ENCODE data around the gene WDR45.

Gene WDR45

GRCh38 chrX:49042581-49043219 lies 37.0 kb downstream of the WDR45 start:
- DNase-seq, result no peak

- no peak for DNase-seq
Measured at GRCh38 chrX:49041744-49042580, 37.7 kb downstream of the WDR45 start.

GRCh38 chrX:49040376-49040955 lies 39.2 kb downstream of the WDR45 start:
- DNase-seq, result no peak

GRCh38 chrX:49039598-49040375 lies 39.9 kb downstream of the WDR45 start:
- DNase-seq, result peak; percentile 32

GRCh38 chrX:49037883-49038475 lies 41.7 kb downstream of the WDR45 start:
- no peak for DNase-seq

- DNase-seq, result no peak
Measured at GRCh38 chrX:49030283-49030682, 49.4 kb downstream of the WDR45 start.

- DNase-seq, result no peak
Measured at GRCh38 chrX:49029876-49030275, 49.8 kb downstream of the WDR45 start.
